Measurements from ENCODE around the gene GLG1.

Gene GLG1

DNA sequence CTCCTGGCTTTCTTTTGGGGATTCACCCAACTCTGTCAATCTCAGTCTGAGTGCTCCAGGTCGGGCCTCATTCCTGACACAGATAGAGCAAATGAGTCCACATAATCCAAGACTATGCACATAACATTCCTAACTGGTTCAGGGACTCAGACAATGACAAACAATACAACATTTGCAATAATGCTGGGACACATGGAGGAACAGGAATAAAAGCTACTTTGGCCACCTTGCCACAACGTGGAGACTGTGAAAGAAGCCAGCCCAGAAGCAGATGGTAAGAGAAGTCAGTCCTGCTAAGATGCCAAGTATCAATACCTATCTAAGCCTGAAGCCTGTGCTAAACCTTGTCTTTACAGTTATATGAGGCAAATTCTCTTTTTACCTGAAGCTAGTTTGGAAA, 39.0 kb downstream of the GLG1 start:
- Histone ChIP-seq H3K79me2 (ENCODE audit: insufficient read depth, low read length) (peaks cover 50% of the 10 kb centered on the region), H3K27me3 (ENCODE audit: insufficient read depth, low read length, poor library complexity) (no peaks in the 10 kb centered on the region), H3K4me3 (ENCODE audit: low read depth in 1 of 2, low read length in 2 of 2) (no peak overlapping the region), H3K4me2 (ENCODE audit: insufficient read depth, low read length) (no peak overlapping the region), H2AFZ (ENCODE audit: low read depth, low read length) (no peak overlapping the region), H3K36me3 (ENCODE audit: insufficient read depth, low read length) (no peaks in the 10 kb centered on the region), H4K20me1 (ENCODE audit: insufficient read depth, low read length) (peaks cover 20% of the 10 kb centered on the region; the same call in 1 of the 2 replicates), H3K4me1 (ENCODE audit: insufficient read depth, low read length) (no peaks in the 10 kb centered on the region), H3K27ac (ENCODE audit: low read length) (no peak overlapping the region), H3K9ac (ENCODE audit: low read depth, low read length) (no peak overlapping the region), H3K9me3 (ENCODE audit: insufficient read depth, low read length, severe bottlenecking) (no peaks in the 10 kb centered on the region)
- ATAC-seq (ENCODE audit: insufficient read depth, low read depth) (no peak), DNase-seq (no peak)
- TF ChIP-seq, protein P1, sequence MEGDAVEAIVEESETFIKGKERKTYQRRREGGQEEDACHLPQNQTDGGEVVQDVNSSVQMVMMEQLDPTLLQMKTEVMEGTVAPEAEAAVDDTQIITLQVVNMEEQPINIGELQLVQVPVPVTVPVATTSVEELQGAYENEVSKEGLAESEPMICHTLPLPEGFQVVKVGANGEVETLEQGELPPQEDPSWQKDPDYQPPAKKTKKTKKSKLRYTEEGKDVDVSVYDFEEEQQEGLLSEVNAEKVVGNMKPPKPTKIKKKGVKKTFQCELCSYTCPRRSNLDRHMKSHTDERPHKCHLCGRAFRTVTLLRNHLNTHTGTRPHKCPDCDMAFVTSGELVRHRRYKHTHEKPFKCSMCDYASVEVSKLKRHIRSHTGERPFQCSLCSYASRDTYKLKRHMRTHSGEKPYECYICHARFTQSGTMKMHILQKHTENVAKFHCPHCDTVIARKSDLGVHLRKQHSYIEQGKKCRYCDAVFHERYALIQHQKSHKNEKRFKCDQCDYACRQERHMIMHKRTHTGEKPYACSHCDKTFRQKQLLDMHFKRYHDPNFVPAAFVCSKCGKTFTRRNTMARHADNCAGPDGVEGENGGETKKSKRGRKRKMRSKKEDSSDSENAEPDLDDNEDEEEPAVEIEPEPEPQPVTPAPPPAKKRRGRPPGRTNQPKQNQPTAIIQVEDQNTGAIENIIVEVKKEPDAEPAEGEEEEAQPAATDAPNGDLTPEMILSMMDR (IDR thresholded peaks at IDR 0.05; ENCODE audit: borderline replicate concordance, extremely low read depth, low read length, poor library complexity, severe bottlenecking) = no peak
- no peak for TF ChIP-seq EZH2 (IDR thresholded peaks at IDR 0.05; ENCODE audit: borderline replicate concordance, low read depth, low read length, severe bottlenecking)

DNA sequence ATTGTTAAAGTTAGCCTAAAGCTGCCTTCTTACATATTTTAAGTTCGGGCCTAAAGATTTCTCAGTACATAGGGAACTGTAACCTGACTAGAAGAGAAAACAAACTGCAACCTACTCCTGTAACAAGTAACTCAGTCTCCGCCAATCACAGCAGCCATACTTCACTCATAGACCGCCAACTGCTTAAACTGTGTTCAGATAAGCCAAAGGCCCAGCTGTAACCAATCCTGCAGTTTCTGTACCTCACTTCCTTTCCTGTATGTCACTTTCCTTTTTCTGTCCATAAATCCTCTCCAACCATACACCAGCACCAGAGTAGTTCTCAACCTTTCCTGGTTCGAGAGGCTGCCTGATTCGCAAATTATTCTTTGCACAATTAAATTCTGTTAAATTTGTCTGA, 41.5 kb downstream of the GLG1 start:
- Histone ChIP-seq H3K36me3 (ENCODE audit: insufficient read depth, low read length) (no peaks in the 10 kb centered on the region), H3K4me3 (ENCODE audit: low read depth in 1 of 2, low read length in 2 of 2) (no peak overlapping the region), H3K4me1 (ENCODE audit: insufficient read depth, low read length) (no peaks in the 10 kb centered on the region), H3K9ac (ENCODE audit: low read depth, low read length) (no peak overlapping the region), H3K79me2 (ENCODE audit: insufficient read depth, low read length) (peaks cover 46% of the 10 kb centered on the region), H3K4me2 (ENCODE audit: insufficient read depth, low read length) (no peak overlapping the region), H4K20me1 (ENCODE audit: insufficient read depth, low read length) (peaks cover 15% of the 10 kb centered on the region; the same call in 1 of the 2 replicates), H3K27ac (ENCODE audit: low read length) (no peak overlapping the region), H3K9me3 (ENCODE audit: insufficient read depth, low read length, severe bottlenecking) (no peaks in the 10 kb centered on the region), H3K27me3 (ENCODE audit: insufficient read depth, low read length, poor library complexity) (no peaks in the 10 kb centered on the region), H2AFZ (ENCODE audit: low read depth, low read length) (no peak overlapping the region)
- ATAC-seq (ENCODE audit: insufficient read depth, low read depth) (no peak), DNase-seq (no peak)
- TF ChIP-seq EZH2 (IDR thresholded peaks at IDR 0.05; ENCODE audit: borderline replicate concordance, low read depth, low read length, severe bottlenecking) = no peak
- TF ChIP-seq, protein P1 (IDR thresholded peaks at IDR 0.05; ENCODE audit: borderline replicate concordance, extremely low read depth, low read length, poor library complexity, severe bottlenecking) = no peak

DNA sequence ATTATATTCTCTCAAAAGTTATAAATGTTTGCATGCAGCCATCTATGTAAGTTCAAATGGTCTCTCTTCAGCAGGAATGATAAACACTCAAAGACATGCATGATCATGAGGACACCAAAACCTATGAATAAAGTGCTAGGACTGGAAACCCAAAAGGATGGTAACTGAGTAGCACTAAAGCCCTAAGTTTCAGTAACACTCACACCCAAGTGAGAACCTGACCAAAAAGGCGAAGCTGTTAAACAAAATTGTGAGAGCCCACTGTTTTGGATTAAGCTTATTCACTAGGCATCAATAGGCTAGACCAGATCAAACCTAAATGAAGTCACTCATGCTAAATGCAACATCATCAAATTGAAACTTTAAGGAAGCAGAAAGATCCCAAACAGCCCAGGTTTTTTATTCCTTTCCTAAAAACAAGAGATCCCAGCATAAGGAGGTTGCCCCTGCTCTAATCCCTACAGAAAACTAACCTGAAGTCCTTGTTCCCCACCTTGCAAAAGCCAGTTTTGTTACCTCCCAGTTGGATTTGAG, 42.4 kb downstream of the GLG1 start:
- Histone ChIP-seq H3K36me3 (ENCODE audit: insufficient read depth, low read length) (no peaks in the 10 kb centered on the region), H3K9me3 (ENCODE audit: insufficient read depth, low read length, severe bottlenecking) (no peaks in the 10 kb centered on the region), H3K9ac (ENCODE audit: low read depth, low read length) (no peak overlapping the region), H3K4me2 (ENCODE audit: insufficient read depth, low read length) (no peak overlapping the region), H3K4me3 (ENCODE audit: low read depth in 1 of 2, low read length in 2 of 2) (no peak overlapping the region), H2AFZ (ENCODE audit: low read depth, low read length) (no peak overlapping the region), H3K4me1 (ENCODE audit: insufficient read depth, low read length) (no peaks in the 10 kb centered on the region), H4K20me1 (ENCODE audit: insufficient read depth, low read length) (peaks cover 15% of the 10 kb centered on the region; the same call in 1 of the 2 replicates), H3K79me2 (ENCODE audit: insufficient read depth, low read length) (peaks cover 45% of the 10 kb centered on the region), H3K27me3 (ENCODE audit: insufficient read depth, low read length, poor library complexity) (no peaks in the 10 kb centered on the region), H3K27ac (ENCODE audit: low read length) (no peak overlapping the region)
- DNase-seq (no peak), ATAC-seq (ENCODE audit: insufficient read depth, low read depth) (no peak)
- TF ChIP-seq, protein P1 (IDR thresholded peaks at IDR 0.05; ENCODE audit: borderline replicate concordance, extremely low read depth, low read length, poor library complexity, severe bottlenecking) = no peak
- no peak for TF ChIP-seq EZH2 (IDR thresholded peaks at IDR 0.05; ENCODE audit: borderline replicate concordance, low read depth, low read length, severe bottlenecking)

All from DND-41 (cell line).